Suprapubic skin (tissue), 4 donors: ENCODE measurements around the gene TCL1A. TPM values are rescaled to one million over a fixed set of nuclear protein-coding genes. Genes with fewer than 3 reads are reported as not detected.

Source experiments
- DNase-seq, 2 donors: peaks; one replicate each; pipeline ENCODE4 v3.0.0-alpha.2; 2019; ENCODE audit warnings: low spot score in 2 of 2
- H3K27ac ChIP-seq: fragments of 200-600 bp; sonication (generic); one replicate; pipeline ENCODE4 v1.5.1; 2019
- H3K27me3 ChIP-seq: fragments of 200-600 bp; sonication (generic); one replicate; pipeline ENCODE4 v1.5.1; 2019
- H3K36me3 ChIP-seq: fragments of 200-600 bp; sonication (generic); one replicate; pipeline ENCODE4 v1.5.1; 2019
- H3K4me1 ChIP-seq: fragments of 200-600 bp; sonication (generic); one replicate; pipeline ENCODE4 v1.5.1; 2019
- H3K4me3 ChIP-seq: fragments of 200-600 bp; sonication (generic); one replicate; pipeline ENCODE4 v1.5.1; 2019; ENCODE audit warnings: mild to moderate bottlenecking
- H3K9me3 ChIP-seq: fragments of 200-600 bp; sonication (generic); one replicate; pipeline ENCODE4 v1.5.1; 2019
- EP300 ChIP-seq: sonication (generic); formaldehyde crosslinking; IDR thresholded peaks from one replicate; pipeline ENCODE4 v1.6.1; 2017; ENCODE audit warnings: antibody characterized with exemption
- POLR2A ChIP-seq, 2 donors: fragments of 450-650 bp; IDR thresholded peaks; one replicate each; pipeline ENCODE4 v1.6.1; 2017; ENCODE audit warnings: antibody characterized with exemption in 2 of 2, mild to moderate bottlenecking in 2 of 2, moderate library complexity in 2 of 2
- POLR2AphosphoS5 ChIP-seq, 3 donors: sonication (generic); formaldehyde crosslinking; IDR thresholded peaks; one replicate each; pipeline ENCODE4 v1.6.1; 2017; ENCODE audit warnings: antibody characterized with exemption in 3 of 3
- WGBS: methylation state at CpG from one replicate; pipeline ENCODE4 v1.1.5; 2018; 5-methylcytosine and 5-hydroxymethylcytosine counted together
- total RNA-seq, 4 donors: library from RNA; depleted of rRNA; stranded (reverse); fragments of >200 nt; gene quantifications; one replicate each; pipeline ENCODE4 v1.1.0, GENCODE V29; 2016
- TF ChIP-seq, protein P1 (sequence below), 2 donors: fragments of 200-600 bp in 1 of 2; fragments of 450-650 bp in 1 of 2; sonication (generic) in 1 of 2; IDR thresholded peaks; one replicate each; pipeline ENCODE4 v1.5.1; 2016 to 2019; ENCODE audit warnings: antibody characterized with exemption in 2 of 2, mild to moderate bottlenecking in 1 of 2, moderate library complexity in 1 of 2

TCL1A gene
- total RNA-seq, 4 donors from 2014 or later, result not detected

DNA sequence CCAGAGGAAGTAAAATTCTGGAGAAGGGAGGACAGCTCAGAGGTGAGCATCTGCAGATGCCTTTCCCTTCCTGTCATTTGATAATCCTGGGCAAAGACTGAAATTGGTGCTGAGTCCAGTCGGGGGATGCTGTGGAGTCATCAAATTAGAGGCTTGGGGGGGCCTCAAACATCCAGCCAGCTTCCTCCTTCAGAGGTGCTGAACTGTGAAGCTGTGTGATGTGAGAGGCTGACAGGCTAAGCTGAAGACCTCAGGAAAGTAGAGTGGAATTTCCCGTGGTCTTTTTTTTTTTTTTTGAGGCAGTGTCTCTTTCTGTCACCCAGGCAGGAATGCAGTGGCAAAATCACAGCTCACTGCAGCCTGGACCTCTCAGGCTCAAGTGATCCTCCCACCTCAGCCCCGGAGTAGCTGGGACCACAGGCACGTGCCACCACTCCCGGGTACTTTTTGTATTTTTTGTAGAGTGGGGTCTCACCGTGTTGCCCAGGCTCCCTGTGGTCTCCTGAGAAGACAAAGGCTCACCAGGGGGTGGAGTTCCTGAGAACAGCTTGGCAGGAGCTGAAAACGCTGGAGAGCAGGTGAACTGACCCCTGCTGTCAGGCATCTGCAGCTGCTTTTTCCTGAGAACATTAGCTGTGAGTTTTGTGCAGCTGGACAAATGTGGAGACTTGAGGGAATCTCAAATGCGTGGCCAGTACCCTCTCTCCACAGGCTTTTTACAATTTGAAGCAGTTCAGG is 33.8 kb downstream of the TCL1A start:
- Histone ChIP-seq H3K4me1 (no peaks in the 10 kb centered on the region), H3K9me3 (no peaks in the 10 kb centered on the region), H3K27ac (no peak overlapping the region), H3K36me3 (no peaks in the 10 kb centered on the region), H3K4me3 (no peak overlapping the region), H3K27me3 (peaks cover 22% of the 10 kb centered on the region)
- WGBS, result 39% methylated on average over 8 of the region's 8 CpGs
- DNase-seq, result peak in 1 of 2 donors; percentile 32
- TF ChIP-seq POLR2AphosphoS5 (IDR thresholded peaks at IDR 0.05) (no peak), EP300 (no peak), POLR2A (IDR thresholded peaks at IDR 0.05) (no peak)
- TF ChIP-seq, protein P1, sequence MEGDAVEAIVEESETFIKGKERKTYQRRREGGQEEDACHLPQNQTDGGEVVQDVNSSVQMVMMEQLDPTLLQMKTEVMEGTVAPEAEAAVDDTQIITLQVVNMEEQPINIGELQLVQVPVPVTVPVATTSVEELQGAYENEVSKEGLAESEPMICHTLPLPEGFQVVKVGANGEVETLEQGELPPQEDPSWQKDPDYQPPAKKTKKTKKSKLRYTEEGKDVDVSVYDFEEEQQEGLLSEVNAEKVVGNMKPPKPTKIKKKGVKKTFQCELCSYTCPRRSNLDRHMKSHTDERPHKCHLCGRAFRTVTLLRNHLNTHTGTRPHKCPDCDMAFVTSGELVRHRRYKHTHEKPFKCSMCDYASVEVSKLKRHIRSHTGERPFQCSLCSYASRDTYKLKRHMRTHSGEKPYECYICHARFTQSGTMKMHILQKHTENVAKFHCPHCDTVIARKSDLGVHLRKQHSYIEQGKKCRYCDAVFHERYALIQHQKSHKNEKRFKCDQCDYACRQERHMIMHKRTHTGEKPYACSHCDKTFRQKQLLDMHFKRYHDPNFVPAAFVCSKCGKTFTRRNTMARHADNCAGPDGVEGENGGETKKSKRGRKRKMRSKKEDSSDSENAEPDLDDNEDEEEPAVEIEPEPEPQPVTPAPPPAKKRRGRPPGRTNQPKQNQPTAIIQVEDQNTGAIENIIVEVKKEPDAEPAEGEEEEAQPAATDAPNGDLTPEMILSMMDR (IDR thresholded peaks at IDR 0.05), result no peak

DNA sequence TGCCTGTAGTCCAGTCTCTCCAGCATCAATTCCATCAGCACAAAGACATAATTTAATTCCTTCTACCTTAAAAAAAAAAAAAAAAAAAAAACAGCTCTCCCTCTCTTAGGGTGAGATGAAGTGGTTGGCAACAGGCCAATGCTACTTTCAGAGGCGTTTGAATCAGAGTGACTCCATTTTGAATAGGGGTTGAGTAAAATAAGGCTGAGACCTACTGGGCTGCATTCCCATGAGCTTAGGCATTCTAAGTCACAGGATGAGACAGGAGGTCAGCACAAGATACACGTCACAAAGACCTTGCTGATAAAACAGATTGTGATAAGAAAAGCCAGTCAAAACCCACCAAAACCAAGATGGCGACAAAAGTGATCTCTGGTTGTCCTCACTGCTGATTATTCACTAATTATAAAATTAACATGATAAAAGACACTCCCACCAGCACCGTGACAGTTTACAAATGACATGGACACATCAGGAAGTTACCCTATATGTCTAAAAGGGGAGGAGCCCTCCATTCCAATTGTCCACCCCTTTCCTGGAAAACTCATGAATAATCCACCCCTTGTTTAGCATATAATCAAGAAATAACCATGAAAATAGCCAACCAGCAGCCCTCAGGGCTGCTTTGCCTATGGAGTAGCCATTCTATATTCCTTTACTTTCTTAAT is 34.6 kb downstream of the TCL1A start:
- Histone ChIP-seq H3K27ac (no peak overlapping the region), H3K27me3 (peaks cover 17% of the 10 kb centered on the region), H3K9me3 (no peaks in the 10 kb centered on the region), H3K4me3 (no peak overlapping the region), H3K36me3 (no peaks in the 10 kb centered on the region), H3K4me1 (no peaks in the 10 kb centered on the region)
- 71% methylated on average over 4 of the region's 4 CpGs for WGBS
- no peak for TF ChIP-seq EP300
- TF ChIP-seq, protein P1 (IDR thresholded peaks at IDR 0.05), result no peak
- DNase-seq, result peak in 1 of 2 donors; percentile 21

DNA sequence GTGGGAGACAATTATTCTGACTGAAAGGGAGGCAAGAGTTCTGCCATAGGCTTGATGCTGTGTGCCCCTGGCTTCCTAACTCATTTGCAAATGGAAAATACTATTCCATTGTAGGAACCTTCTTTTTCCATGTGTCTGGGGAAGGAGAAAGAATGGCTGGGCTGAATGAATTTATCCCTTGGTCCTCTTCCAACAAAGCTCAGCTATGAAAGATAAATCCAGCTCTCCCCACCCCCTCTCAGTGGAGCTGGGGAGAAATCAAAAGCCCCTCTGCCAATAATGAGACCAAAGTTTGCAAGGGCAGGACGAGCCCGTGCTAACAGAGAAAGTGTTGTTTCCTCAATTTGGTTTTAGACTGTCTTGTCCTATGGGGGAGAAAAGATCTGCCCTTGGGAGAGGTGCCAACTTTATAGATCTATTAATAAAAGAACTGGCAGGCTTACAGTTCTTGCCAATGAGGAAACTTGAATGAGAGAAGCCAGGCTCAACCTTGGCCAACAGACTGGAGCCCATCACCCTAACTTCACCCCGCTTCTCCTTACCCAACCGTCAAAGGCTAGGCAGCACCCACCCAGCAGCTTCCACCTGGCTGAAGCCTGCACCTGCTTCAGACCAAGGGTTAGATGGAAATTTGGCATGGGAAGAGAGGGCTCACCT is 36.6 kb downstream of the TCL1A start:
- H3K27me3 ChIP-seq, result peaks cover 20% of the 10 kb centered on the region
- no peak for DNase-seq
- no peaks in the 10 kb centered on the region for H3K36me3 ChIP-seq
- no peaks in the 10 kb centered on the region for H3K4me1 ChIP-seq
- TF ChIP-seq, protein P1 (IDR thresholded peaks at IDR 0.05), result no peak
- TF ChIP-seq POLR2A (IDR thresholded peaks at IDR 0.05), result no peak
- H3K27ac ChIP-seq, result no peak overlapping the region
- WGBS, result 64% methylated on average over 4 of the region's 4 CpGs
- H3K9me3 ChIP-seq, result no peaks in the 10 kb centered on the region
- no peak overlapping the region for H3K4me3 ChIP-seq

DNA sequence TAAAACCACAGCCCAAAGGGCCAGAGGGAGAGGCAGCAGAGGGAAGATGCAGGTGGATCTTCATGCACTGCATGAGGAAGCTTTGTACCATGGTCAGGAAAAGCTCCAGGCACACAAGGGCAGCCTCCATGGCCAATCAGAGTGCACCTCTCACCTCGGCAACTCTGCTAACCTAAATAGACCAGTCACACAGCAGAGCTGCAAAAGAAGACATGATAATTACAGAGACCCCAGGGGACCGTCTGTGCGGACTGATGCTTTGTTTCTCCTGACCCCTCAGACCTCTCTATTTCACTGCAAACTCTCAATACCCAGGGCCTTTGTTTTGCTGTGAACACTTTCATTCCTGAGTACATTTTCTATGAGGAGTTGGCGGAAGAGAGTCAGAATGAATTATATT is 38.4 kb downstream of the TCL1A start:
- no peaks in the 10 kb centered on the region for H3K9me3 ChIP-seq
- H3K36me3 ChIP-seq, result no peaks in the 10 kb centered on the region
- H3K27me3 ChIP-seq, result peaks cover 32% of the 10 kb centered on the region
- no peak for DNase-seq
- no peak overlapping the region for H3K4me3 ChIP-seq
- TF ChIP-seq EP300, result no peak
- 72% methylated on average over 4 of the region's 4 CpGs for WGBS
- no peak overlapping the region for H3K27ac ChIP-seq
- no peaks in the 10 kb centered on the region for H3K4me1 ChIP-seq

DNA sequence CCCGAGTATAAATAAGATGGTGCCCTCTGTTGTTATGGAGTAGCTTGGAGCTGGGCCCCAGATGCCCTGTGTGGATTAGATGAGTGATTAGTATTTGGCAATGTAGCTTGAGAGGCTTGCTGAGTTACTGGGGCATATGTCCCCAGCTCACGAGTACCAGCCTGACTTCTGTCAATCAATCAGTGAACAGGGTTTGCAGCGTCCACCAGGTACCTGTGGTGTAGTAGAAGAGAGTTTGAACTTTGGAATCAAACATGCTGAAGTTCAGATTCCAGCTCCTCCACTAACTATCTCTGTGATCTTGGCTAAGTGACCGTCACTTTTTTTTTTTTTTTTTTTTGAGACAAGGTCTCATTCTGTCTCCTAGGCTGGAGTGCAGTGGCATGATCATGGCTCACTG is 39.3 kb downstream of the TCL1A start:
- Histone ChIP-seq H3K4me1 (no peaks in the 10 kb centered on the region), H3K9me3 (no peaks in the 10 kb centered on the region), H3K4me3 (no peak overlapping the region), H3K27ac (no peak overlapping the region), H3K36me3 (no peaks in the 10 kb centered on the region), H3K27me3 (peaks cover 34% of the 10 kb centered on the region)
- no peak for TF ChIP-seq POLR2AphosphoS5 (IDR thresholded peaks at IDR 0.05)
- TF ChIP-seq EP300, result no peak
- TF ChIP-seq, protein P1 (IDR thresholded peaks at IDR 0.05), result no peak
- no peak for TF ChIP-seq POLR2A (IDR thresholded peaks at IDR 0.05)
- WGBS, result 74% methylated on average over 4 of the region's 4 CpGs
- no peak for DNase-seq
